ENCODE measurements around the gene MRM2.

The MRM2 gene

DNA sequence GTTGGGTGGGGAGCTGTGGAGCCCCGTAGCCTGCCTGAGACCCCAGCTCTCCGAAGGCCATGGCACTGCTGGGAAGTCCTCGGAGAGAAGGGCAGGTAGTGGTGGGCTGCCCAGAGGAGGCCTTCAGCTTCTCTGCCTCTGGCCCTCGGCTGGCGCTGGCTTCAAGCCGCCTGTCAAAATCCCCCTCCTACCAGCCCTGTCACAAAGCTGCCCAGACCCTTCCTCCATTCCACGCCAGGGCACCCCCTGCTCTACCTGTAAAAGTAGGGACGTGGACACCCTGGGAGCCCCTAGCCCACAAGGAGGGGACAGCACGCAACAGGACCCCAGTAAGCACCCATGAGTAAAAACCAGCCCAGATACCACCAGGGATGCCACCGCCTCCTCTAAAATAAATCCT, 40.9 kb downstream of the MRM2 start:
- ChIA-PET POLR2A (no interaction called here), CTCF (interaction anchor here (1.3 to 2.0 kb wide), 2 partner anchors 8 to 101 kb away, joined by 3 to 9 read pairs; no protein-coding TSS in a partner anchor)
- TF ChIP-seq, protein P1, sequence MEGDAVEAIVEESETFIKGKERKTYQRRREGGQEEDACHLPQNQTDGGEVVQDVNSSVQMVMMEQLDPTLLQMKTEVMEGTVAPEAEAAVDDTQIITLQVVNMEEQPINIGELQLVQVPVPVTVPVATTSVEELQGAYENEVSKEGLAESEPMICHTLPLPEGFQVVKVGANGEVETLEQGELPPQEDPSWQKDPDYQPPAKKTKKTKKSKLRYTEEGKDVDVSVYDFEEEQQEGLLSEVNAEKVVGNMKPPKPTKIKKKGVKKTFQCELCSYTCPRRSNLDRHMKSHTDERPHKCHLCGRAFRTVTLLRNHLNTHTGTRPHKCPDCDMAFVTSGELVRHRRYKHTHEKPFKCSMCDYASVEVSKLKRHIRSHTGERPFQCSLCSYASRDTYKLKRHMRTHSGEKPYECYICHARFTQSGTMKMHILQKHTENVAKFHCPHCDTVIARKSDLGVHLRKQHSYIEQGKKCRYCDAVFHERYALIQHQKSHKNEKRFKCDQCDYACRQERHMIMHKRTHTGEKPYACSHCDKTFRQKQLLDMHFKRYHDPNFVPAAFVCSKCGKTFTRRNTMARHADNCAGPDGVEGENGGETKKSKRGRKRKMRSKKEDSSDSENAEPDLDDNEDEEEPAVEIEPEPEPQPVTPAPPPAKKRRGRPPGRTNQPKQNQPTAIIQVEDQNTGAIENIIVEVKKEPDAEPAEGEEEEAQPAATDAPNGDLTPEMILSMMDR (IDR thresholded peaks at IDR 0.05; ENCODE audit: insufficient read depth, low read length, missing control alignments): no peak
- no peak for DNase-seq (ENCODE audit: low read depth, low spot score)
- H3K4me3 ChIP-seq (ENCODE audit: low read depth, low read length): no peak overlapping the region

DNA sequence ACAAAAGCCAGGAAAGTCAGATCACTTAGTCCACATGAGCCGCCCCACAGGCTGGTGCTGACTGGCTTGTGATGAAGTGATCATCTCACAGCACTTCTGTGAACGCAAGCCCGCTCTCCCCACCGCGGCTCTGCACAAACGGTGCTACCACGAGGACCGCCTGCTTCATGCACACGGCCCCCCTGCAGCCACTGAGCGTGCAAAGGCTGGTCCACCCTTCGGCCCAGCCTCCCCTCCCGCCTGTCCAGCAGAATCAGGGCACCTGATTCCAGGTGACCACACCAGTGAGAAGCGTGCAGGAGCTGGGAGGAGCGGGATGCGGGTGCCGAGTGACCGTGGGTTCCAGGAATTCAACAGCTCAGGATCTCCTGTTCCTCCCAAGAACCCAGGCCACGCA, 41.4 kb downstream of the MRM2 start:
- ChIA-PET CTCF (interaction anchor here (0.6 to 2.0 kb wide), 3 partner anchors 9 to 101 kb away, joined by 3 to 9 read pairs (median 3); no protein-coding TSS in a partner anchor), POLR2A (no interaction called here)
- H3K4me3 ChIP-seq (ENCODE audit: low read depth, low read length): no peak overlapping the region
- no peak for DNase-seq (ENCODE audit: low read depth, low spot score)
- TF ChIP-seq, protein P1 (IDR thresholded peaks at IDR 0.05; ENCODE audit: insufficient read depth, low read length, missing control alignments): no peak

DNA sequence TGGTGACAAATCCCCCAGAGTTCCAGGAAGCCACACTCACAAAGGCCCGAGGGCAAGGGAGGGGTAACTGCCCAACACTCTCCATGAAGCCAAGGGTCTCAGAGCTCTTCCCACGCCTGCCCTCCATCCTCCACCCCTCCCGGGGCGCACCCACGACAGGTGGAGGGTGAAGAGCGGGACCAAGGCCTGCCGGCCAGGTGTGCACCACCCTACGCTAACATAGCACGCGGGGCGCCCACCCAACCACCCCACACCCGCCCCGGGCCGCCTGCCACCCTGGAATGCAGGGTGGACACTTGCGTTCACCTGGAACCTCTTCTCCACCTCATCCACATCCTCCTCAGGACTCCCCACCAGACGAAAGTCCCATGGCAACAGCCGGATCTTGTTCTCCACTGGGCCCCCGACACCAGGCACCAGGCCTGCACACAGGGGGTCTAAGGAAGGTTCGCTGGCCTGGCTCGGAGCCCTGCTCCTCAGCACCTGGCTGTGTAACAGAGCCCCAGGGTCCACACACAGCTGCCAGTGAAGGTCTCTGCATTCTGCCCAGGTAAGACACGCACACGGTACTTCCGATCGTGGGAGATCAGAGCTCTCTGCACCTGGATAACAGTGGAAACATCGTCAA, 41.9 kb downstream of the MRM2 start:
- TF ChIP-seq, protein P1 (IDR thresholded peaks at IDR 0.05; ENCODE audit: insufficient read depth, low read length, missing control alignments): no peak
- no peak for DNase-seq (ENCODE audit: low read depth, low spot score)
- ChIA-PET CTCF (interaction anchor here (0.6 to 2.0 kb wide), 3 partner anchors 9 to 100 kb away, joined by 3 to 9 read pairs (median 3); no protein-coding TSS in a partner anchor), POLR2A (no interaction called here)
- H3K4me3 ChIP-seq (ENCODE audit: low read depth, low read length): no peak overlapping the region

DNA sequence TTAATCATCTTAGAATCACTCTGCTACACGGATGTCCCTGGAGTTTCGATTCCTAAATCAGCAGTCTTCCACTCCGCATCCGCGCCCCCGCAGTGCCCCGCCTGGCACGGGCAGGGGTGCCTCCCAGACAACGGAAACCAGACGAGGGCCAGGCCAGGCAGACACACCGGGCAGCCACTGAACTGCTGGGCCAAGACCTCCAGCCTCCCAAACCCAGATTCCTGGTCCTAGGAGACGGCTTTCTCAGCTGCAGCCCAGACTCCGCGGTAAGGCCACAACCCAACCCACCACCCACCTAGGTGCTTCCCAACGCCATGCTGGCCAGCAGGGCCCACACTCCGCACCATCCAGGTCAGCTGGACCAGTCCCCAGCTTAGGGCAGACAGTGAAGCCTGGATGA, 42.5 kb downstream of the MRM2 start:
- POLR2A ChIA-PET: no interaction called here
- CTCF ChIA-PET: interaction anchor here (1.2 kb wide), 1 partner anchor 9 kb away, joined by 3 read pairs; no protein-coding TSS in a partner anchor

DNA sequence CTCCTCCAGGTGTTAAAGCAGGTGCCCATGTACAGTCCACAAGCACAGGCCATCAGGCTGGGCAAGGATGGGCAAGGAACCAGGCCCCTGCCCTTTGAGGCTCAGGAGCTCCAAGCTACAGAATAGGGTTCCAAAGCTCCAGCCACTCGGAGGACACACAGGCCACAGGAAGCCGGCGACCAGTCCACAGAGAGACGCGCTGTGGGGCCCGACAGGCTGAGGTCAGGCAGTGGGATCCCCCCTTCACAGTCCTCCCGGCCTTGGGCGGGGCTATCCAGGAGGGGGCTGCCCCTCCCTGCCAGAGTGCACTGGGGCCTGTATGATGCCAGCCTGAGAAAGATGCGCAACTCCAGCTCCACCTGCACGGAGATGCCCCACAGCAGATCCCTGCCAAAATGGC, 43.2 kb downstream of the MRM2 start:
- ChIA-PET CTCF (interaction anchor here (1.2 kb wide), 1 partner anchor 10 kb away, joined by 3 read pairs; no protein-coding TSS in a partner anchor), POLR2A (no interaction called here)
- H3K4me3 ChIP-seq (ENCODE audit: low read depth, low read length): no peak overlapping the region
- DNase-seq (ENCODE audit: low read depth, low spot score): no peak
- TF ChIP-seq, protein P1 (IDR thresholded peaks at IDR 0.05; ENCODE audit: insufficient read depth, low read length, missing control alignments): no peak

More for the DNA sequence above, 42.5 kb downstream of the MRM2 start:
- TF ChIP-seq, protein P1 (IDR thresholded peaks at IDR 0.05; ENCODE audit: insufficient read depth, low read length, missing control alignments): no peak
- no peak overlapping the region for H3K4me3 ChIP-seq (ENCODE audit: low read depth, low read length)
- no peak for DNase-seq (ENCODE audit: low read depth, low spot score)

DNA sequence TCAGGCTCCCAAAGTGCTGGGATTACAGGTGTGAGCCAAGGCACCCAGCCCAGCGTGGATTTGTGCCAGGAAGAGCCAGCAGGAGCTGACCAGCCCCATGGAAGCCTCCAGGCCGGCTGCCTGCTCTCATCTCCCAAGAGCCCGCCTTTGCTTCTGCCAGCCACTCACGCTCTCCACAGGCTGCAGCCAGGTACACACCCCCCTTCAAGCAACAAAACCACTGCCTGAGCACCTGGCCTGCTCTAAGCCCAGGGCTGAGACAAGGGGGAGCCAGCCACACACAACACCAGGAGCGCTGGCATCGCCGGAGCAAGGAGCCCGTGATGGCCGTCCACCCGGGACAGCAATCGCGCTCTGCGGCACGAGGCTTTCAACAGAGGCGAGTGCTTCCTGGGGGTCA, 43.8 kb downstream of the MRM2 start:
- TF ChIP-seq, protein P1 (IDR thresholded peaks at IDR 0.05; ENCODE audit: insufficient read depth, low read length, missing control alignments): no peak
- no peak for DNase-seq (ENCODE audit: low read depth, low spot score)
- H3K4me3 ChIP-seq (ENCODE audit: low read depth, low read length): no peak overlapping the region
- POLR2A ChIA-PET: no interaction called here
- CTCF ChIA-PET: no interaction called here
